CD4-positive, alpha-beta memory T cell (primary cell): ENCODE measurements around the gene PUM1. TPM values are rescaled to one million over a fixed set of nuclear protein-coding genes. Genes with fewer than 3 reads are reported as not detected.

Experiments
- CTCF ChIA-PET: fragments of 350-600 bp; sonication (Branson Sonifier 250); formaldehyde crosslinking; loops from one replicate; lab custom pipeline; 2021; ENCODE audit warnings: inconsistent platforms; ENCODE audit not compliant: partially characterized antibody; lab: Charles Lee
- POLR2A ChIA-PET: fragments of 350-600 bp; sonication (Branson Sonifier 250); formaldehyde crosslinking; loops from one replicate; lab custom pipeline; 2021; ENCODE audit not compliant: partially characterized antibody; lab: Charles Lee
- DNase-seq, 5 donors: peaks; one replicate each; pipeline versions ENCODE4 v3.0.0 to v3.0.0-alpha.2; 2020 to 2022; ENCODE audit warnings: mixed read lengths in 1 of 5
- H3K27ac ChIP-seq: one replicate; pipeline ENCODE4 v1.7.0; 2013; ENCODE audit warnings: low read depth, low read length
- H3K27me3 ChIP-seq: 2 replicates; pipeline ENCODE4 v1.7.0; 2013; ENCODE audit warnings: mild to moderate bottlenecking, low read length, moderate library complexity; ENCODE audit not compliant: insufficient read depth
- H3K36me3 ChIP-seq: 2 replicates; pipeline ENCODE4 v1.7.0; 2013; ENCODE audit warnings: mild to moderate bottlenecking, low read length, moderate library complexity; ENCODE audit not compliant: insufficient read depth
- H3K4me1 ChIP-seq: 2 replicates; pipeline ENCODE4 v1.7.0; 2013; ENCODE audit warnings: mild to moderate bottlenecking, low read length, moderate library complexity; ENCODE audit not compliant: insufficient read depth
- H3K4me3 ChIP-seq, 2 donors: one replicate each; pipeline ENCODE4 v1.7.0; 2013; ENCODE audit warnings: low read length in 2 of 2, mild to moderate bottlenecking in 1 of 2
- H3K9me3 ChIP-seq, 2 donors: one replicate each; pipeline ENCODE4 v1.7.0; 2013; ENCODE audit warnings: low read length in 2 of 2, control low read depth in 1 of 2; ENCODE audit not compliant: control insufficient read depth in 1 of 2
- H3K27ac Mint-ChIP-seq, 7 donors: one replicate each; pipeline ENCODE4 v1.8.0; 2020 to 2021; ENCODE audit warnings: mixed read lengths in 7 of 7, mild to moderate bottlenecking in 6 of 7, inconsistent platforms in 3 of 7, moderate library complexity in 3 of 7
- H3K27me3 Mint-ChIP-seq, 2 donors: one replicate each; pipeline ENCODE4 v1.8.0; 2020 to 2021; ENCODE audit warnings: mixed read lengths in 2 of 2
- H3K36me3 Mint-ChIP-seq, 2 donors: one replicate each; pipeline ENCODE4 v1.8.0; 2020 to 2021; ENCODE audit warnings: mixed read lengths in 2 of 2, inconsistent platforms in 1 of 2, mild to moderate bottlenecking in 1 of 2
- H3K4me1 Mint-ChIP-seq, 4 donors: one replicate each; pipeline ENCODE4 v1.8.0; 2020 to 2021; ENCODE audit warnings: mixed read lengths in 4 of 4, mild to moderate bottlenecking in 1 of 4
- H3K4me3 Mint-ChIP-seq, 8 donors: one replicate each; pipeline ENCODE4 v1.8.0; 2020 to 2021; ENCODE audit warnings: mixed read lengths in 8 of 8, mild to moderate bottlenecking in 7 of 8, moderate library complexity in 6 of 8, inconsistent platforms in 3 of 8
- H3K9me3 Mint-ChIP-seq, 8 donors: one replicate each; pipeline ENCODE4 v1.8.0; 2020 to 2021; ENCODE audit warnings: mixed read lengths in 8 of 8, mild to moderate bottlenecking in 5 of 8, inconsistent platforms in 3 of 8, moderate library complexity in 1 of 8
- intact Hi-C: fragments of 100-400 bp; cut with micrococcal nuclease; formaldehyde crosslinking; loops from one replicate; pipeline ENCODE4 v1.15.1; 2023
- polyA plus RNA-seq, 2 donors: library from polyadenylated mRNA; unstranded; fragments of 300-500 nt; fragmentation: Illumina TruSeq; gene quantifications; one replicate each; pipeline ENCODE4 v1.2.3, GENCODE V29; 2021
- total RNA-seq, 2 experiments: library from RNA; stranded (reverse); gene quantifications; one replicate each; pipeline ENCODE4 v1.2.3, GENCODE V29; 2021

Gene PUM1
- total and polyA plus RNA-seq, 4 experiments from 2014 or later, result 126 to 164 (median 138) TPM

DNA sequence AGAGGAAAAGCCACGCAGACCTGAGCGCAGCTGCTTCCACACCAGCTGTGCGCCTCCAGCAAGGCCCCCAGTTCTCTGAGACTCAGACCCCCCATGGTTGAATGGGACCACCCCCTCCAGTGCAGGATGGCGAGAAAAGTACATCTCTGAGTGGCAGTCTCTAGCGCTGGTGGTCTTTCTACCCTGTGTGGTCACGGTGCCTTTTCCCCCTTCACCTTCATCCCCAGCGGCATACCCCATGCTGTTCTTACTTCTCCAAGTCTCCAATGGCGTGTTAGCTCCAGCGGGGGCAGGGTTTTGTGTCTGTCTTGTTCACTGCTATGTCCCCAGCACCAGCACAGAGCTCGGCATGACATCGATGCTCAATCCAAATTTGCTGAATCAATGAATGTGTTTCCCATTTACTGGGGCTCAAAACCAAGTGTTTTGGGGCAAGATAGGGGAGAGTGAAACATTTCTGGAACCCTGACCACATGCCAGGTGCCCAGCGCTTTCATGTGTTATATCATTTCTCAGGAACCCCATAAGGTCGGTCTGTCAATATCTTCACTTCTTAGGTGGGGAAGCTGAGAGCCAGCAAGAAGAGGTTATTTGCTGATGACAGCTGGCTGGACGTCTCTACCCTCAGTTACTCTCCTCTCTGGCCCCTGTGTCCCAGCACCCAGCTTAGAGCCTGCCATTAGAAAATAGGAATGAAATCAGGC lies 156.0 kb downstream of the PUM1 start:
- Histone ChIP-seq H3K36me3 (no peaks in the 10 kb centered on the region), H3K4me3 (peak overlapping the region in 1 of 2 donors; percentile 41), H3K27me3 (peaks cover 17% of the 10 kb centered on the region), H3K4me1 (peaks cover 15% of the 10 kb centered on the region), H3K27ac (no peak overlapping the region), H3K9me3 (no peaks in the 10 kb centered on the region)
- Mint-ChIP-seq H3K27me3 (peaks cover 9 to 29% of the 10 kb centered on the region in 2 donors), H3K9me3 (peaks cover 0 to 2% (median 0%) of the 10 kb centered on the region in 8 donors), H3K4me3 (peak overlapping the region; percentile 82 to 89 (median 87)), H3K36me3 (peaks cover 0 to 3% of the 10 kb centered on the region in 2 donors), H3K4me1 (peaks cover 9 to 19% (median 14%) of the 10 kb centered on the region in 4 donors), H3K27ac (peak overlapping the region in 5 of 7 donors; percentile 28 to 93 (median 76))
- intact Hi-C loops, result loop anchor here (2.0 kb wide), 1 partner anchor 127 kb away; no protein-coding TSS in a partner anchor
- no peak for DNase-seq
- ChIA-PET POLR2A (interaction anchor here (1.2 kb wide), 1 partner anchor 127 kb away, joined by 3 read pairs; no protein-coding TSS in a partner anchor), CTCF (interaction anchor here (1.1 to 7.3 kb wide), 4 partner anchors 10 to 191 kb away, joined by 3 to 109 read pairs (median 6); no protein-coding TSS in a partner anchor)

DNA sequence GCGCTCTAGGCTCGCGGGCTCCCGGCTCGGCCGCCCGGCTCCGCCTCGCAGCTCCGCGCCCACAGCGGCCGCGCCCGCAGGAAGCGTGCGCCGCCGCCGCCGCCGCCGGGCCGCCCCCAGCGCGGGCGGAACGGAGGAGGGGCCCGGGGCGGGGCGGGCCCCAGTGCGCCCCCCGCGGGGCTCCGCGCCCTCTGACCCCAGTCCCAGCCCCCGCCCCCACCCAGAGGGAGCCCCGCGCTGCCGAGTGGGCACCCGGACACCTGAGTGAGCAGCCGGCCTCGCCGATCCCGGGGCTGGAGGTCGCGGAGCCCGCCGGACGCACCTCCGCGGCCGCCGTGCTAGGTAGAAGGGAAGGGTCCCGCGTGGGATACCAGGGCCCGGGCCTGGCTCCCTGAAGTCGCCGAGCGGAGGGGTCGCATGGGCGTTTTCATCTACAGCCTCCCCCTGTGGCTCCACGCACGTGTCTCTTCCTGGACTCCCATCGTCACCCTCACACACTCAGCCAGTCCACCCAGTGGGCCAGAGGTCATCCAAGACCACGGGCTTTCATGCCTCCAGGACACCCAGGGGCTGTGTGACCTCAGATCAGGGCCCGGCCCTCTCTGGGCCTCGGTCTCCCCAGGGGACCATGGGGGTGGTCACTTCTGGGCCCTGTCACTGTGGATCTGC lies 156.7 kb downstream of the PUM1 start, which contains the start of gene SDC3:
TSS of gene SDC3 (minus strand) at position 63 of the 669 bp plus-strand sequence. CDS start 172 bp downstream, outside the sequence.
- peak within 1 kb of the TSS in 1 of 2 donors; percentile 41 for H3K4me3 ChIP-seq

DNA sequence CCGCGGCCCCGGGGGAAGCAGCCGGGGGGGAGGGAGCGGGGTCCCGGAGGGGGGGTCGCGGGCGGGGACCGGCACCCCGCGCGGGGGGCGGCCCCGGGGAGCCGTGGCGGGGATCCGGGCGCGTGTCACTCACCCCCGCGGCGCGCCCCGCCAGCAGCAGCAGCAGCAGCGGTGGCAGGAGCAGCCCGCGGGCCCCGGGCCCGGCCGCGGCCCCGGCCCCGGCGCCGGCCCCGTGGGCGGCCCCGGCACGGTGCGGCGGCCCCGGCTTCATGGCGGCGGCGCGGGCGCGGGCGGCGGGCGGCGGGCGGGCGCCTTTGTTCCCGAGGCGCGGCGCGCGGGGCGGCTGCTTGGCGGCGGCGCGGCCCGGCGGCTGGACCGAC lies 157.2 kb downstream of the PUM1 start:
- Histone ChIP-seq H3K4me1 (peaks cover 15% of the 10 kb centered on the region), H3K27ac (no peak overlapping the region), H3K4me3 (no peak overlapping the region), H3K9me3 (no peaks in the 10 kb centered on the region), H3K36me3 (no peaks in the 10 kb centered on the region), H3K27me3 (peaks cover 17% of the 10 kb centered on the region)
- Mint-ChIP-seq H3K4me3 (no peak overlapping the region), H3K36me3 (peaks cover 0 to 3% of the 10 kb centered on the region in 2 donors), H3K27me3 (peaks cover 11 to 34% of the 10 kb centered on the region in 2 donors), H3K4me1 (peaks cover 9 to 19% (median 14%) of the 10 kb centered on the region in 4 donors), H3K9me3 (peaks cover 0 to 2% (median 0%) of the 10 kb centered on the region in 8 donors), H3K27ac (no peak overlapping the region)
- intact Hi-C loops, result no loop called here
- DNase-seq, result no peak
- POLR2A ChIA-PET, result no interaction called here
- CTCF ChIA-PET, result no interaction called here

More for the DNA sequence above, 156.7 kb downstream of the PUM1 start, which contains the start of gene SDC3:
- no peak for DNase-seq
- ChIA-PET POLR2A (no interaction called here), CTCF (interaction anchor here (7.3 kb wide), 1 partner anchor 106 kb away, joined by 109 read pairs; no protein-coding TSS in a partner anchor)
- H3K4me1 ChIP-seq, result peaks cover 15% of the 10 kb centered on the region
- H3K9me3 ChIP-seq, result no peaks in the 10 kb centered on the region
- peak within 1 kb of the TSS; percentile 83 to 89 (median 87) for H3K4me3 Mint-ChIP-seq
- H3K36me3 ChIP-seq, result no peaks in the 10 kb centered on the region
- peaks cover 9 to 19% (median 14%) of the 10 kb centered on the region in 4 donors for H3K4me1 Mint-ChIP-seq
- H3K27ac ChIP-seq, result no peak within 1 kb of the TSS
- peak within 1 kb of the TSS; percentile 47 to 93 (median 80) for H3K27ac Mint-ChIP-seq
- intact Hi-C loops, result no loop called here
- H3K27me3 ChIP-seq, result peaks cover 17% of the 10 kb centered on the region
- H3K27me3 Mint-ChIP-seq, result peaks cover 11 to 31% of the 10 kb centered on the region in 2 donors
- H3K9me3 Mint-ChIP-seq, result peaks cover 0 to 2% (median 0%) of the 10 kb centered on the region in 8 donors
- H3K36me3 Mint-ChIP-seq, result peaks cover 0 to 3% of the 10 kb centered on the region in 2 donors

DNA sequence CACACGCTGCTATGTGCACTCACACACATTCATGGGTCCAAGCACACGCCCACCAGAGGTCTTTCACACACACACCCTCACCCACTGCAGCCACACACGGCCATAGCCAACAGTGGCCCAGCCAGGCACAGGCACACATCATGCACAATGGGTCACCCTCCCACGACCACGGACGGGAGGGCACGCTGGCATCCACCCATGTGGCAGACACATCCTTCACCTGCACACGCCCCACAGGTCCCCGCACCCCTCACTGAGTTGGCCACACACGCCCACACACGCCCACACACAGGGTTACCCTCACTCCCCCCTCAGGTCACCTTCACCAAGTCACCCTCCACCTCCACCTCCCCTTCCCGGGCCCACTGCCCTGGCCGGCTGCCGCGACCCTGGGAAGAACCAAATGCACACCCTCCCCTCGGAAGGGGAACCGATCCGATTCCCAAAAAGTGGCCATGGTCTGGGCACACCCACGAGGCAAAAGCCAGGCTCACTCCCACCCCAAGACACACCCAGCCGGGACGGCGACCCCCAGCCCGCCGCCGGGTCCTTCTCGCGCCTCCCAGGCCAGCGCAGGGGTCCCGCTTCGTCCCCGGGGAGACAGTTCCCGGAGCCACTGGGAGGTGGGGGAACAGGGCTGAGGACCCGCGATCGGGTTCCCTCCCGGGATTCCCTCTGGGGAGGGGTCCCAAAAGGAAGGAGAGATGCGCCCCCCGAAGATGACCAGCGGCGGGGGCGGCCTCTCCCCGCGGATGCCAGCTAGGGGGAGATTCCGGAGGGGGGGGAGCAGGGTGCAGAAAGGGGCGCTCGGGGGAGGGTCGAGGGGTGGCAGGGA lies 157.8 kb downstream of the PUM1 start:
- Mint-ChIP-seq H3K4me3 (peak overlapping the region; percentile 79 to 85 (median 82)), H3K4me1 (peaks cover 9 to 19% (median 13%) of the 10 kb centered on the region in 4 donors), H3K9me3 (peaks cover 0 to 2% (median 0%) of the 10 kb centered on the region in 8 donors), H3K27me3 (peaks cover 11 to 38% of the 10 kb centered on the region in 2 donors), H3K36me3 (peaks cover 0 to 3% of the 10 kb centered on the region in 2 donors), H3K27ac (peak overlapping the region in 5 of 7 donors; percentile 47 to 85 (median 75))
- peaks cover 17% of the 10 kb centered on the region for H3K27me3 ChIP-seq
- H3K9me3 ChIP-seq, result no peaks in the 10 kb centered on the region
- ChIA-PET CTCF (interaction anchor here (1.2 kb wide), 1 partner anchor 188 kb away, joined by 3 read pairs; no protein-coding TSS in a partner anchor), POLR2A (no interaction called here)
- no peak overlapping the region for H3K4me3 ChIP-seq
- intact Hi-C loops, result no loop called here
- peaks cover 15% of the 10 kb centered on the region for H3K4me1 ChIP-seq
- DNase-seq, result no peak
- H3K36me3 ChIP-seq, result no peaks in the 10 kb centered on the region
- H3K27ac ChIP-seq, result no peak overlapping the region

GRCh38 chr1:30906631-30907441 lies 158.7 kb downstream of the PUM1 start:
- CTCF ChIA-PET, result interaction anchor here (1.0 to 1.2 kb wide), 2 partner anchors 105 to 187 kb away, joined by 3 read pairs; no protein-coding TSS in a partner anchor
- Mint-ChIP-seq H3K27me3 (peaks cover 11 to 38% of the 10 kb centered on the region in 2 donors), H3K4me1 (peaks cover 9 to 19% (median 13%) of the 10 kb centered on the region in 4 donors), H3K4me3 (peak overlapping the region; percentile 9 to 85 (median 82)), H3K9me3 (peaks cover 0 to 2% (median 0%) of the 10 kb centered on the region in 8 donors), H3K27ac (peak overlapping the region in 3 of 7 donors; percentile 47 to 85 (median 80)), H3K36me3 (peaks cover 0 to 3% of the 10 kb centered on the region in 2 donors)
- H3K4me3 ChIP-seq, result no peak overlapping the region
- H3K9me3 ChIP-seq, result no peaks in the 10 kb centered on the region
- POLR2A ChIA-PET, result no interaction called here
- H3K27ac ChIP-seq, result no peak overlapping the region
- intact Hi-C loops, result no loop called here
- peaks cover 15% of the 10 kb centered on the region for H3K4me1 ChIP-seq
- peaks cover 17% of the 10 kb centered on the region for H3K27me3 ChIP-seq
- H3K36me3 ChIP-seq, result no peaks in the 10 kb centered on the region
- DNase-seq, result no peak
